HG03064 (cell line): ENCODE data around the gene OLFML1.
A peak's percentile ranks its signal among the peaks of the same experiment; 100 is the strongest.

Source experiments
- ATAC-seq: cut with Tn5 transposase; IDR thresholded peaks from one replicate; pipeline ENCODE4 v1.9.1; 2021; ENCODE audit warnings: low read depth; ENCODE audit not compliant: unreplicated experiment

The OLFML1 gene

DNA sequence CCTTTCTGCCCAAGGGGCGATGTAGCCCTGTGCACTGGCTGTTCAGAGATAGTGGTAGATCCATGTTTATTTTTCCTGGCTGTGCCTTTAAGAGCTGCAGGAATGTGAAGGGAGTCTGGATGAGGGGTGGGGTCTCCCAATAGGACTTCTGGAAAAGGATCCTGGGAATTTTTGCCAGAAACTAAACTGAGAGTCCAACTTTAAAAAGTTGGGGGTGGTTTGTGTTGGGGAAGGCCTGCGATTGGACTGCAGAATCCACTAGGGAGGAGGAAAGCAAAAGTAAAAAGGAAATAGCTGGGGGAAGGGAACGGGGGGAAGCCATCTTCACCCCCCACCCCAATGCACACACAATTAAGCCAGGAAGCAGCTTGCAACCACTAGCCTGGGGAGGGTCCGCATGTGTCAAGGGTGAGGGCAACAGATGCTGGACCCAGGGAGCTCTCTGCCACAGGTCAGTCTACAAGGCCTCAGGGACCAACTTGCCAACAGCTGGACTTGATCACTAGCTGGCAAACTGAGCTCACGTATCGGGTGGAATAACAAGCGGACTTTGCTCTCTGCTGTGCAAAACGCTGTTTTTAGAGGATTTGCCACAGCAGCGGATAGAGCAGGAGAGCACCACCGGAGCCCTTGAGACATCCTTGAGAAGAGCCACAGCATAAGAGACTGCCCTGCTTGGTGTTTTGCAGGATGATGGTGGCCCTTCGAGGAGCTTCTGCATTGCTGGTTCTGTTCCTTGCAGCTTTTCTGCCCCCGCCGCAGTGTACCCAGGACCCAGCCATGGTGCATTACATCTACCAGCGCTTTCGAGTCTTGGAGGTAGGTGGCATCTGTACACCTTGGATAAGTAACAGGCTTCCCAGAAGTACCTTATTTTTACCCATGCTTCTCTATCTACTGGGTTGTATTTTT, at the start of gene OLFML1:
OLFML1 (plus strand) TSS at position 321 of the 912 bp plus-strand sequence; CDS start at position 691, 370 bp downstream.
- ATAC-seq = no peak

DNA sequence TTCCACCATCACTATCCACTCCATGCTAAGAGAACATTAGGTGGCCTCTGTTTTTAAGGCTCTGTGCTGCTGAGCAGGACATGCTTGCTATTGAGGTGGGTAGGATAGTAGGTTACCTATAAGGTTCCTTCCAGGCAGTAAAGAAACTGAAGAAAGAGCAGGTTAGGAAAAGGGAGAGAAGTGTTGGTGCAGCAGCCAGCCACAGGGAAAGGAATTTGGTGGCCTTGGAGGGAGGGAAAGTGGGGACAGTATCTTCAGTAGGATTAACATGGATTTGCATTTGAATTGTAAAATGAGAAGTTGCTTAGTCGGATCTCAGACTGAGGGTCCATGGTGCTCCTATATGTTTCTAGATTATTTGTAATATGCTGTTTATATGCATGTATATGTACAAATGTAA, 49.2 kb upstream of the OLFML1 start:
- no peak for ATAC-seq

DNA sequence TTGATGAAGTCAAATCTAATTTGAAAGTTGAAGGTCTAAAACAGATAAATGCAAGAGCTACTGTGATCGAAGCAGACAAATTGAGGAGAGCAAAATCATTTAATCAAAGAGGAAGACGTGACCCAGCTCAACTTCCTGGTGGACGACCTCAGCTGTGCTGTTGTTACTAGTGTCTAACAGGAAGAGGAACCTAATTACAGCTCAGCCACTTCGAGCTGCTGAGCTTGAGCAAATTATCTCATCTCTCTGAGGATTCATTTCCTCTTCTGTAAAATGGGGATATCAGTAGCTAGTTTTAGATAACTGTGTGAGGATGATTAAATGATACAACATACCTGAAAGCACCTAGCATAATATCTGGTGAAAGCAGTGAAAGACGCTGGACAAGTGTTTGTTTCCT, 48.6 kb upstream of the OLFML1 start:
- no peak for ATAC-seq

DNA sequence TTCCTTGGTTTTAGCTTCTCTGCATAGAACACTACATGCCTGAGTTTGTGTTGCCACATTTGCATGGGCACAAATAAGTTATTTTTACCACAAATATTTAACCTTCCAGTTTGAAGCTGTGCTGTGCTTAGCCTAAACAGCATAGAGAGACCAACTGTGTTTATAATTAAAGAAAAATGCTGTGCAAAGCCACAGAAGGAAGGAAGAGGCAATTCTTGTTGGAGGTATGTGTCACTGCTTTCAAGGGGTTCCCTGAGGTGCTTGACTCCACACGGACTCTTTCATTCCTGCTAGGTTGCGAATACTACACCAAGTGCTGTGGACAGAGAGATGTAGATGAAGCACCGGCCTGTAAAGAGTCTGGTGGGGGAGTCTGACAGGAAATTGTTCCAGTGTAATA, 47.6 kb upstream of the OLFML1 start:
- ATAC-seq = no peak

DNA sequence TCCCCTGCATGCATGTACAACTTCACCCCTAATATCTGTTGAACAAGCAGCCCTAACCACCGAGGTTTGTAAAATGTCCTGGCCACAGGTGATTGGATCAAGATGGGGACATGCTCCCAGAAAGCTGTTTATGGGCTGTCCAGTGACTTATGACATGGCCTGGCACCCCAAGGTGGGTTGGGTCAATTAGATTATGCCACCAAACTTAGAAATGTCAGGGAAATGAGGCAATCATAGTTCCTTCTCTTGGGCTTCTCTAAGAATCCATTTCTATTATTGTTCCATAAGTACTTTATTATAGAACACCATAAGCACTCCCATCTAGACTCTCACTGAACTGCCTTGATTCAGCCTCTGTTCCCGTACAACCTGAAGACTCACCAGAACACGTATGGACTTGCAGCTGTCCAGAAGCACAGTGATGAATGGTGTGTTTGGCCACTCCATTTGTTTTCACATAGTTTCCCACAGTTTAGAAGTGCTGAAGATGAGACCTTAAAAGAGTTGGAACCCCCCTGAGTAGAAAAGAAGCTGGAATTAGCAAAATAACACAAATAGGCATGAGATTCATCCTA, 45.5 kb upstream of the OLFML1 start:
- no peak for ATAC-seq

DNA sequence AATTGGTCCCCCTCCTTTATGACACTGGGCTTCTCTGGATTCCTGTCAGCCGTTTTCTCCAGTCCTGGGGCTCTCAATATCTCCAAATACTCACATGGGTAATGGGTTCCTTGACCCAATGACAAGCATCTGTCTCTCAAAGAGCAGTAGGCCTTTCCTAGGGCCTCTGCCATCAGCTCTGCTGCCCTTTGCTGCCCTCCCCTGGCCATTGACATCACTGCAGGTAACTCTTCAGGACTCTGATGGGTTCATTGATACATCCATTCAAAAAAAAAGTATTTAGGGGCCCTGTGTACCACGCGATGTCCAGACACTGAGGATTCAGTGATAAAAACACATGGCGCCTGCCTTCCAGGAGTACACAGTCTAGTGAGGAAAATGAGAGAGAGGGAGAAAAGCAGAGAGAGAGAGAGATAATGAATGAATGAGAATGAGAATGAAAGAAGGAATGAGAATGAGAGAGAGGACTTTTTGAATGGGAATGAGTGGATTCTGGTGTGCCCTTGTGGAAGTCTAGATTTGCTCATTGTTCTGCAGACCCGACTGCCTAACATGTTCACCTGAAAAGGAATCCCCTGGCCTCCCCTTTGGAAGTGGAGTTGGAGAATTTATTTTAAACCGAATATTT, 42.6 kb upstream of the OLFML1 start:
- ATAC-seq = peak; percentile 81

DNA sequence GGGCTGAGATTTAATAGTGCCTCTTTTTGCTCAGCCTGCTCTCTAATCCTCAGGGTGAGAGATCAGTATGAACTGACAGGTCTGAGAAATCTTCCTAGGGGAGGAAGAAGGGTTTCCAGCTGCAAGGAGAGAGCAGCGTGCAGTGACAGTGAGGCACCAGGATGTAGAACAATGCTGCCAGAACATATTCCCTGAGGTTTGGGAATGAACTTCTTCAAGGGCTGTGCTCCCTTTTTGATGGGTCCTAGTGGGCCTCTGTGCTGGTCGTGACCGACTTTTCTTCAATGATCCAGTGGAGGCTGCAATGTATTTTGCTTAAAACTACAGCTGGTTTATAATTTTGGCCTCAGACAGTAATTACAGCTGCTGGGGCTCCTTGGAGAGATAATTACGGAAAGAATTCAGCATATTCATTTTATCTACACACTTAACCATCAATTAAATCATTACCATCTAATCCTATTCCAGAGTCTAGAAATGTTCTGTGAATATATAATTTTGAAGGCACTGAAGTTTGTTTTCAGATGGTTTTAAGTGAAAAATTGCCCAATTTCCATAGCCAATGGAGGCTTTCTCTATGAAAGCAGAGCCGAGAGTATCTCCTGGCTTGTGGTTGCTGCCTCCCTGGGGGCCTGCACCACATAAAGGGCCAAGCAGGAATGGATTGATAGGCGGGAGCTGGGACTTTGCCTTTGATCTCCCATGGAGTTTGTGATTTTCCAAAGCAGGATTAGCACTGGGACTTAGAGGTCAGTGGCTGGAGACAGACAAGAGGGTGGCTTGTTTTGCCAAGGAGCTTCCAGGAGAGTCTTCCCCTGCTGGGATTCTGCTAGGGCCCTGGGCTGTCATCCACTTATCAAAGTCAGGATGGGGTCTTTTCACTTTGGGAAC, 41.0 kb upstream of the OLFML1 start:
- no peak for ATAC-seq

DNA sequence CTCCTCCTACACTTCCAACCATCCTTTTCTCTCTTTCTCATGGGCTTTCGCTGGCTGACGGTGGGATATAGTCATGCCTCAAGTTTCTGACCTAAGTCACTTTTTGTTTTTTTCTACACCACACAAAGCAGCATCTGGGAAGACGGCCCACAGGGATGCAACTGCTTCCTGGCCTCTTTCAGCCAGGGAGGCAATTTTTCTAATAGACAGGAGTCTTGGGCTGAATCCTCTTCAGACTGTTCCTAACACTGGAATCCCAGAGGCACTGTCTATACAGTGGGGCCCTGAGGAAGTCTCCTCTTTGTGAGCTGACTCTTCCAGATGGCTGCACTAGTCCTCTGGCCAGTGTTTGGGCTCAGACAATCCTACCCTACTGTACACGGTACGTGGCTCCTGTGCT, 39.7 kb upstream of the OLFML1 start:
- ATAC-seq = no peak

DNA sequence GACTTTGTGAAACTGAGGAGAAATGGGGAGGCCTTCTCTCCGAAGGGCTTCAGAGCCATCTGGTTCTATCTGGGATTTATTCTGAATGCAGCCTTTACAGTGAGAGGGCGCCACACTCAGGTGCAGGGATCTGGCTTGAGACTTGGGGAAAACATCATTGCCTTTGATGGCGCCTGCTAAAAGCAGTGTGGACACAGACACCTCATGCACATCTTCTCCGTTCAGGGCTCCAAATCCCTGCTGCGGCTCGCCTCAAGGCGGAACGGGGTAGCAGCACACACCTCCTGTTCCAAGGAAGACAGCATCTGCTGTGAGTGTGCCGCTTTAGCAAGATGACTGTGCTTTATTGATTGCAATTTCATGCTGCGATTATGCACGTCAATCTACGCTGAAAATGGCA, 37.1 kb upstream of the OLFML1 start:
- ATAC-seq = no peak

DNA sequence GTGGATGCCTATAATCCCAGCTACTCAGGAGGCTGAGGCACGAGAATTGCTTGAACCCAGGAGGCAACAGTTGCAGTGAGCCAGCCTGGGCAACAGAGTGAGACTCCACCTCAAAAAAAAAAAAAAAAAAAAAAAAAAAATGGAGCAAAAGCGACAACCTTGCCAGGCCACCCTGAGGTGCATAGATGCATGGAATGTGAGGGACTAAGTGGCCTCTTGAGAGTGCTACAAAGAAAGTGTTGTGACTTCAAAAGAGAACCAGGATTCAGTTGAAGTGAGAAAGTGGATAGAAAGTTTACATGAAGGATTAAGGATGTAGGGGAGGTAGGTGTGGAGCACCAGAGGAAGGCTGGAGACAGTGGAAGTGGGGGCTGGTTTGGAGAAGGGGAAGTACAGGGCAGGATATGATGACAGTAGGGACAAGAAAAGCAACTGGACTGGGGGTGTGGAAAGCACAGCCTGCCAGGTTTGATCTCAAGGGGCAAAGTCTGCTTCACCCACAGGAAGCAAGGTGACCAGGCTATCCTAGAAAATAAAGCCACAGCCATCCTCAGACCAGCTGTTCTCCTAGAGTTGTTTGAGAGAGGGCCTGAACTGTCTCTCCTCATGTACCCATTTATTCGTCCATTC, 36.0 kb upstream of the OLFML1 start:
- no peak for ATAC-seq

DNA sequence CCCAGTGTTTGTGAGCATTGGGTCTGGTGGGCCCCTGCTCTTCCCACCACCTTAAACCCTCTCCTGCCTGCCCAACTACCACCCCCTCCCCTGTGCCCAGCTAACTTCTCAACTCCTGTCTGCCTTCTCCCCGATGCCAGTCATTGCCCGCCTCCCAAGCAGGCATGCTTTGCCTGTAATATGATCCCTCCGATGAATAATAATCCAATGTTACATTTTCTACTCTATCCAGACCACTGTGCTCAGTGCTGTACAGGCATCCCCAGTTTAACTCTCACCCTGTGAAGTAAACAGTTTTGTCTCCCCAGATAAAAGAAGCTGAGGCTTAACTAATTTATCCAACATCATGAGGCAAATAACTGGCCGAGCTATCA, 35.5 kb upstream of the OLFML1 start:
- ATAC-seq = no peak

DNA sequence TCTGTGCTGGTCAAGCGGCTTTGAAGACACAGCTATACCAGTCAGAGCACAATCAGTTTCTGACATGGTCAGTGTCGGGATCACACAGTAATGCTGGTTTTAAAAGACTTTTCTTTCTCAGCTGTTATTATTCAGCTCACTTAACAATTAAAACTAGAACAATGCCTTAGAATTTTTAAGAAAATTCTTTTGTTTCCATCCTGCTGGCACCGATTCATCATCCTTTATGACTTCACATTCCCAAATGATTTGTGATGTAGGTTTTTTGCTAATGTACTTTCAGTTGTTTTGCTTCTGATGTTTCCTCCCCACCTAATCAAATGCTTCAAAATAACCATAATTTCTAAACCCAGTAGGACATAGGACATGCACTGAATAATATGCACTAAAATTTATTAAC, 34.5 kb upstream of the OLFML1 start:
- ATAC-seq = no peak

DNA sequence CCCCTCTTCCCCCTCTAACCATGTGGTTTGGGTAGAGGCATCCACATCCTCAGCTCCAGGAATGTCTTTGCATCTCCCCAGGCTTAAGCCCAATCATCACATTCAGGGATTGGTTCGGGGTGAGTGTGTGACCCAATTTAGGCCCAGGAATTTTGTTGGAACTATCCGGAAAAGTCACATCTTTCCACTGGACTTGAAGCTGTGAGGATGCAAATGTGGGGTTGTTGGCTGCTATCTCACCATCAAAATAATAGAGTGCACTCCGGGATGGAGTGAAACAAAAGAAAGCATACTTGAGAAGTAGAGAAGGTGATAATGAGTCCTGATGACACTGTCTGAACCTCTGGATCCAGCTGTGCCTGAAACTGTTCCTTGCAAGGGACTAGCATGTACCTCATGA, 33.8 kb upstream of the OLFML1 start:
- ATAC-seq = no peak

DNA sequence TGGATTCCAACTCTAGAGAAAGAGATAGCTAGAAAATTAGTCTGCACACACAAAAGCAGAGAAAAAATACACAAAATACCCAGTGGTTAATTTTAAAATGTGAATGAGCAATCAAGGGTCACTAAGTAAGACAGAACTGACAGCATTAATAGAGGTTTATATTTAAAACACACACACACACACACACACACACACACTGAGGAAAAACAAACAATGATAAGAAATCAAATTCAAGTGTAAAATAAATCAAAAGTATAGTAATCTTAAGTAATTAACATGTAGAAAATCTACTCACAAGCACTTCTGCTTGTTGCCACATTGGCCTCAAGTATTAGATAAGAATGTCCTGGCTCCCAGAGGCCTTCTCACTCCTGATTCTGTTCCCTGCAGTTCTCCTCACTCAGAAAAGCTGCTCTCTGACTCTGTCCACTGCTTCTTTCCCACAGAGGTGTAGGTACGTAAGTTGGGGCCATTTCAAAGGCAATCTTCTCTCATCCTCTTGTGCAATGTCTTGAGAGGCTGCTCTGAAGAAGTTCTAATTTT, 33.3 kb upstream of the OLFML1 start:
- ATAC-seq = no peak

DNA sequence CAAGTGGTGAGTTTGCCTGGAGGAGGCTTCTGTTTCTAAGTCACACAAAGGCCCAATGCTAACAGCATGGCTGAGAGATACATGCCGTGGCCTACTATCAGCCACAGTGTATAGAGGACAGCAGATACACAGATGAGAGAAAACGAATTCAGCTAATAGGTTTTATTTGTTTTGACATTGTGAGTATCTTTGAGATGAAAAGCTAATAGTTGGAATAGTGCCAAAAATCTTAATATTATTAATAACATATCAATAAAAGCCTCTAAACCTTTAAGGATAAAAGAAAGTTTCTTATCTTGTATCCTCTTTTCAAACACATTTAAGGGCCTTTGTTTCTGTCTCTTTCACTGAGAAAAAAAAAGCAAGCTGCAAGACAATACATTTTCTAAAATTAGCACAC, 30.5 kb upstream of the OLFML1 start:
- ATAC-seq = no peak

DNA sequence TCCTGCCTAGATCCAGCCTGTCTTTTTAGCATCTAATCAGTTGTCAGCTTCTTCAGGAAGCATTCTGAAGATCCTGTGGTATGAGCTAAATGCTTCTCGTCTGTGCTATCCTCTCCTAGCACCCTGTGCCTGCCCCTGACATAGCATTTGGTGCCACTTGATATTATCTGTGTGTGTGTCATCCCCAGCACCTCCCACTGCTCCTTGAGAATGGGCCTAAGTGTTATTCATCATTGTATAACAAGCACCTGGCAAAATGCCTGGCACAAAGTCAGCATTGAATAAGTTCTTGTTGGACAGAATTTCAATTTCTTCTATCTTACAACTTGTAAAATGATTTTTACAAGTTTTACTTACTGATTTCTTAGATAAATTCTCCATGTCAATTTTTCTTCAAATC, 28.1 kb upstream of the OLFML1 start:
- ATAC-seq = no peak

DNA sequence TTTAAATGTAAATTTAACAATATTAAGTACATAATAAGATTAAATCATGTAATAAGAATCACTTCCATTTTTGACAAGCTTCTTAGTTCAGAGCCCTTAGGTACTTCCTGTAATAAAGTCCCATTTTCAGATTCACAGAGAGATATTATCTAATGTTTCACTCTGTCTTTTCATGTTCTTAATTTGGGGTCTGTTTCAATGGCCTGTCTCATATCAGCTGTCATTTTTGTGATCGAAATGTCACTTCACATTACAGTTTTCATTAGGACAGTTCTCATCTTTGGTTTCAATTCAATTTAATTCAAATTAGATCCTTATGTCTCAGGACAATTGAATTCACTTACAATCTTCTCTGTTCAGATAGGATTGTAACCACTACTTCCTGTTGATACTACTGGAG, 22.6 kb upstream of the OLFML1 start:
- no peak for ATAC-seq

DNA sequence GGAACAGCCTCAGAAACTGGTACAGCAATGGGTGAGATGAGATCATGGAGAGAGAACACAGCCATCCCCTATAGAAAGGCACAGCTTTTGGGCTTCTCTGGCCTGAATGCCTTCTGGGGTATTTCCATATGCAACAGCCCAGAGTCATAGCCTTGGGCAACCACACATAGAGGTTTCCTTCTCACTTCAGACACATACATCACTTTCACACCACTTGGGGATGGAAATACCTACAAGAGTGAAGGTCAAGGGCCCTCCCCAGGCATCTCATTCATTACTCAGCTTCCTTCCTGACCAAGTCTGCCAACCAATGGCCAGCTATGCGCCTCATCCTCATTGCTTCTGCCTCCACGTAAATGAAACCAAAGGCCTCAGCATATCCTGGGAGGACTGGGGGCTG, 17.7 kb upstream of the OLFML1 start:
- peak; percentile 62 for ATAC-seq

DNA sequence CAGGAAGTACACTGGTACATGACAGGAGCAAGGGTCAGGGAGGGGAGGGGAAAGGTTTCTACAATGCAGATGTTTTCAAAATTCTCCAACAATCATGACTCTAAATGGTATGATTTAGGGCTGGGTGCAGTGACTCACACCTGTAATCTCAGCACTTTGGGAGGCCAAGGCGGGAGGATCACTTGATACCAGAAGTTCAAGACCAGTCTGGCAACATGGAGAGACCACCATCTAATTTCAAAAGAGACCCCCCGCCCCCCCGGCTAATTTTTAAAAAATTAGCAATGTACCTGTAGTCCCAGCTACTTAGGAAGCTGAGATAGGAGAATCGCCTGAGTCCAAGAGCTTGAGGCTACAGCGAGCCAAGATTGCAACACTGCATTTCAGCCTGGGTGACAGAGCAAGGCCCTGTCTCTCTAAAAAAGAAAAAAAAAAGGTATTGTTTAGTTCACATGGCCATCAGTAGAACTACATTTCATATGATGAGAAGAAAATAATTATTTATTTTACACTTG, 15.9 kb upstream of the OLFML1 start:
- no peak for ATAC-seq

DNA sequence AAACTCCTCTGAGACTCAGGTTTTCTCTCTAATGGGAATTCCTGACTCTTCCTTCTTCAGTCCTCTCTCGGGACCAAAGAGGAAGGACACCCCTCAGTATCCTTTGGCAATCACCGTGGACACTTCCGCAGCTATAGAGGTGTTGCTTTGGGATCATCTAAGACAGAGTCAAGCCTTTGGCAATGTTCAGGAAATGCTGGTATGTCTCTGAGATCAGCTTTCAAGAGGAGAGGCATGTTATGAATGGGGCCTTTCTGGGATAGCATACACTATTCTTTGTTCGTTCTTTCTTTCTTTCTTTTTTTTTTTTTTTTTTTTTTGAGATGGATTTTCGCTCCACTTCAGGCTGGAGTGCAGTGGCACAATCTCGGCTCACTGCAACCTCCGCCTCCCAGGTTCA, 14.2 kb upstream of the OLFML1 start:
- ATAC-seq = no peak
